ENCODE results near the gene SH3BP4. TPM values are rescaled to one million over a fixed set of nuclear protein-coding genes. Genes with fewer than 3 reads are reported as not detected.

Gene SH3BP4
- total and polyA plus RNA-seq, 2 of the 13 experiments (the other 11 are each of a cell fraction or from before 2014, with no cell fraction given): 34.6 to 99.1 TPM

DNA sequence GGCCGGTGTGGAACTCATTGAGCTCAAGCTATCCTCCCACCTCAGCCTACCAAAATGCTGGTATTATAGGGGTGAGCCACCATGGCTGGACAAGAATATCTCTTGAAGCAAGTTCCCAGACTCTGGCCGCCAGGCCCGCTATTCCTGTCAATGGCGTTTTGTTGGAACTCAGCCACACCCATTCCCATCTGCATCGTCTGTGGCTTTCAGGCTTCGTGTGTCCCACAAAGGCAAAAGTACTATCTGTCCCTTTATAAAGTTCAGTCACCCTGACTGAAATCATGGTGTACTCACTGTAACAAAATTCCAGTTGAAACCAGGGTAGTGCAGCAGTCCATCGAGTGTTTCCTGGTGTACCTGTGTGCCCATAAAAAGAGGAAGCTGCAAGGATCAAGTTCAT, 96.7 kb downstream of the SH3BP4 start:
- H2AFZ ChIP-seq (ENCODE audit: low read length): no peak overlapping the region
- in situ Hi-C loops (cut with HindIII; ENCODE audit: extremely low pct_ligation_motif_present, low pct_unique_long_range_greater_than_20kb) (no loop called here), intact Hi-C loops (cut with micrococcal nuclease; ENCODE audit: unreplicated experiment) (no loop called here)
- no peak for ATAC-seq
- no TSS peak for BruUV-seq (replicated peaks)
- DNase-seq (ENCODE audit: low spot score): no peak
- peaks cover 61 to 95% of the 10 kb centered on the region in 2 experiments for H3K36me3 ChIP-seq (replicated peaks in 1 of 2; ENCODE audit: control insufficient read depth in 1 of 2, insufficient read depth in 2 of 2, low read length in 2 of 2)
- no peak overlapping the region for H3K4me2 ChIP-seq (ENCODE audit: low read depth, low read length)
- no peak overlapping the region for H3K27ac ChIP-seq (ENCODE audit: extremely low read length, insufficient read depth, low read length)
- ChIA-PET POLR2A (no interaction called here), CTCF (ENCODE audit: low intra/inter-chr PET ratio, low total read pairs) (no interaction called here)
- no peaks in the 10 kb centered on the region for H3K9me3 ChIP-seq (ENCODE audit: low read length)
- FAIRE-seq: no peak
- WGBS (ENCODE audit: low lambda C conversion rate): 98% methylated on average over 7 of the region's 7 CpGs
- peak; percentile 82 for TF ChIP-seq ZBTB33 (CRISPR knock-in tag; IDR thresholded peaks at IDR 0.05)
- TF ChIP-seq RBM22 (optimal IDR thresholded peaks at IDR 0.05; ENCODE audit: low read length): peak; percentile 82
- TF ChIP-seq, protein P1, sequence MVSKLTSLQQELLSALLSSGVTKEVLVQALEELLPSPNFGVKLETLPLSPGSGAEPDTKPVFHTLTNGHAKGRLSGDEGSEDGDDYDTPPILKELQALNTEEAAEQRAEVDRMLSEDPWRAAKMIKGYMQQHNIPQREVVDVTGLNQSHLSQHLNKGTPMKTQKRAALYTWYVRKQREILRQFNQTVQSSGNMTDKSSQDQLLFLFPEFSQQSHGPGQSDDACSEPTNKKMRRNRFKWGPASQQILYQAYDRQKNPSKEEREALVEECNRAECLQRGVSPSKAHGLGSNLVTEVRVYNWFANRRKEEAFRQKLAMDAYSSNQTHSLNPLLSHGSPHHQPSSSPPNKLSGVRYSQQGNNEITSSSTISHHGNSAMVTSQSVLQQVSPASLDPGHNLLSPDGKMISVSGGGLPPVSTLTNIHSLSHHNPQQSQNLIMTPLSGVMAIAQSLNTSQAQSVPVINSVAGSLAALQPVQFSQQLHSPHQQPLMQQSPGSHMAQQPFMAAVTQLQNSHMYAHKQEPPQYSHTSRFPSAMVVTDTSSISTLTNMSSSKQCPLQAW (CRISPR knock-in tag; IDR thresholded peaks at IDR 0.05): no peak
- H3K9ac ChIP-seq (ENCODE audit: insufficient read depth, low read depth, low read length): no peak overlapping the region
- H3K4me3 ChIP-seq (replicated peaks in 1 of 3; ENCODE audit: insufficient read depth in 1 of 3, low read depth in 2 of 3, low read length in 3 of 3): no peak overlapping the region
- H3K79me2 ChIP-seq (ENCODE audit: insufficient read depth, low read length): peaks cover 14% of the 10 kb centered on the region
- no peaks in the 10 kb centered on the region for H3K27me3 ChIP-seq (ENCODE audit: control insufficient read depth in 1 of 2, insufficient read depth in 2 of 2, low read length in 2 of 2)
- peaks cover 69% of the 10 kb centered on the region for H4K20me1 ChIP-seq (ENCODE audit: insufficient read depth, low read length)
- peaks cover 11% of the 10 kb centered on the region; the same call in 1 of the 2 replicates for H3K4me1 ChIP-seq (ENCODE audit: insufficient read depth, low read length)

GRCh38 chr2:235049069-235049468, 97.3 kb downstream of the SH3BP4 start:
- H3K79me2 ChIP-seq (ENCODE audit: insufficient read depth, low read length): peaks cover 14% of the 10 kb centered on the region
- intact Hi-C loops (cut with micrococcal nuclease; ENCODE audit: unreplicated experiment) (no loop called here), in situ Hi-C loops (cut with HindIII; ENCODE audit: extremely low pct_ligation_motif_present, low pct_unique_long_range_greater_than_20kb) (no loop called here)
- H4K20me1 ChIP-seq (ENCODE audit: insufficient read depth, low read length): peaks cover 65% of the 10 kb centered on the region
- no TSS peak for BruUV-seq (replicated peaks)
- H3K36me3 ChIP-seq (replicated peaks in 1 of 2; ENCODE audit: control insufficient read depth in 1 of 2, insufficient read depth in 2 of 2, low read length in 2 of 2): peaks cover 58 to 93% of the 10 kb centered on the region in 2 experiments
- ChIA-PET POLR2A (no interaction called here), CTCF (ENCODE audit: low intra/inter-chr PET ratio, low total read pairs) (no interaction called here)
- H3K27me3 ChIP-seq (ENCODE audit: control insufficient read depth in 1 of 2, insufficient read depth in 2 of 2, low read length in 2 of 2): no peaks in the 10 kb centered on the region
- no peak for FAIRE-seq
- peaks cover 11% of the 10 kb centered on the region; the same call in 1 of the 2 replicates for H3K4me1 ChIP-seq (ENCODE audit: insufficient read depth, low read length)
- no peak for ATAC-seq
- H3K9me3 ChIP-seq (ENCODE audit: low read length): no peaks in the 10 kb centered on the region
- H3K9ac ChIP-seq (ENCODE audit: insufficient read depth, low read depth, low read length): no peak overlapping the region
- no peak overlapping the region for H3K27ac ChIP-seq (ENCODE audit: extremely low read length, insufficient read depth, low read length)
- WGBS (ENCODE audit: low lambda C conversion rate): 88% methylated on average over 6 of the region's 6 CpGs
- H3K4me3 ChIP-seq (replicated peaks in 1 of 3; ENCODE audit: insufficient read depth in 1 of 3, low read depth in 2 of 3, low read length in 3 of 3): no peak overlapping the region
- no peak for DNase-seq (ENCODE audit: low spot score)
- no peak overlapping the region for H2AFZ ChIP-seq (ENCODE audit: low read length)
- H3K4me2 ChIP-seq (ENCODE audit: low read depth, low read length): no peak overlapping the region
- TF ChIP-seq ZBTB33 (CRISPR knock-in tag; IDR thresholded peaks at IDR 0.05) (peak; percentile 83), ZNF383 (CRISPR knock-in tag; IDR thresholded peaks at IDR 0.05; ENCODE audit: borderline replicate concordance) (no peak), POLR2AphosphoS2 (IDR thresholded peaks at IDR 0.05; ENCODE audit: low read depth, low read length) (0 out of 2 replicates have a peak, but pooled peaks have one; percentile 30), ZXDC (CRISPR knock-in tag; IDR thresholded peaks at IDR 0.05) (0 out of 2 replicates have a peak, but pooled peaks have one; percentile 24), ZNF678 (CRISPR knock-in tag; IDR thresholded peaks at IDR 0.05) (no peak)

Data from HepG2 (cell line).